IPS-18c (cell line): ENCODE data around the gene RNF6.

Experiments used
- H3K4me3 ChIP-seq: 2 replicates; pipeline ENCODE4 v1.7.0; 2013; ENCODE audit warnings: low read depth, mild to moderate bottlenecking, low read length, moderate library complexity; ENCODE audit not compliant: insufficient read depth
- H3K9me3 ChIP-seq: one replicate; pipeline ENCODE4 v1.6.1; 2013; ENCODE audit warnings: mild to moderate bottlenecking, low read length, moderate library complexity; ENCODE audit not compliant: control insufficient read depth, insufficient read depth

RNF6 gene

DNA sequence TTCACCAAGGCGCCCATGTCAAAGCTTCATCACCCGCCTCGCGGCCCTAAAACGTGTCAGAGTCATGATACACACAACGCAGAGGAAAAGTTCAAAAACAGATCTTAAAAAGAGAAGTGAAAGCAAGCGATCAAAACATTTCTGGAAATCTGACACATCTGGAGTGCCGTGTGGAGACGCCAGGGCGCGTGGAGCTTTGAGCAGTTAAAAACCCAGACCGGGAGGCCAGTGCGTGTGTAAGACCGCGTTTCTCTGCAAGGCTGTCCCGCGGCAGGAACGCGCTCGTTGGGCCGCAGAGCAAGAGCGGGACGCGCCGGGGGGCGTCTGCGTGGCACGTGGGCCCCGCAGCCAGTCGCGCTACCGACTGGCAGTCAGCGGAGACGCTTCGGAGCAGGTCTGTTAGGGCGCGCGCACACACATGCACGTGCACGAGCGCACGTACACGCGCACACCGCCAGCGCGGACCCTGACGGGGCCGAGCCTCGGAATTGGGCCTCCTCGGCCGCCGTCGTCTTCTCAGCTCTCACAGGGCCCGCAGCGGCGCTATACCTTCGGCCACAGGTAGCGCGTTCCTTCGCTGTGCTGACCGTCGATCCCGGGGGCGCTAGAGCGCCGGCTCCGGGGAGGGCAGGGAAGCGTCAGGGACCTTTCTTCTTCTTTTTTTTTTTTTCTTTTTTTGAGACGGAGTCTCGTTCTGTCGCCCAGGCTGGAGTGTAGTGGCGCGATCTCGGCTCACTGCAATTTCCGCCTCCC lies 35.8 kb downstream of the RNF6 start:
- peak overlapping the region; percentile 61 for H3K4me3 ChIP-seq
- peaks cover 4% of the 10 kb centered on the region for H3K9me3 ChIP-seq

DNA sequence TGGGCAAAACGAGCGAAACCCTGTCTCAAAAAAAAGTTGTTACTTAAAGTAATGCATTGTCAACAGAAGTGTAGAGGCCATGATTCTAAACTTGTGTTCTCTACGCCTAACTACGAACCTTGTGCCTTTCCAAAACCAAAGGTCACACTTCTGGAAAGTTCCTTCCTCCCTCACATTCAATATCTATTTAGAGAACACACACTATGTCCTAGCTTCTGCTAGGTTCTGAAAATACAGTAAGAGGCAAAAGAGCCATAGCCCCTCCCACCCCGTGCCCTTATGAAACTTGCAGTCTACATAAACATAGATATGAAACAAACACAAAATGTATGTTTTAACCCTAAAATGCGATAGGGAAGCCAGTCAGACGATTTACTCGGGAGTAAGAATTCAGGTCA lies 36.4 kb downstream of the RNF6 start:
- Histone ChIP-seq H3K9me3 (peaks cover 4% of the 10 kb centered on the region), H3K4me3 (peak overlapping the region; percentile 61)

DNA sequence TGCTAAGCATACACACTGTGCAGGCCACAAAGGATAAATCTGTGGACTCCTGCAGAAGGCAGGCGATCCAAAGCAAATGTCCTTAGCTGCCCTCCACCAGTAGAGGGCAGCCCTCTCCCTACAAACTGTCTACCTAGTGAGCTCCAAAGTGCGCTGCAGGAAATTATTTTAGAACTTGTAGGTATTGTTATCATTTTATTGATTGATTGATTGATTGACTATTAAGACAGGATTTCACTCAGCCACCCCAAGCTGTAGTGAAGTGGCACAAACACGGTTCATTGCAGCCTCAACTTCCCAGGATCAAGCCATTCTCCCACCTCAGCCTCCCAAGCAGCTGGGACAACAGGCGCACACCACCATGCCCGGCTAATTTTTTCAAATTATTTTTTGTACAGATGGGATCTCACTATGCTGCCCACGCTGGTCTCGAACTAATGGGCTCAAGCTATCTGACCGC lies 37.3 kb downstream of the RNF6 start:
- peaks cover 4% of the 10 kb centered on the region for H3K9me3 ChIP-seq
- no peak overlapping the region for H3K4me3 ChIP-seq

DNA sequence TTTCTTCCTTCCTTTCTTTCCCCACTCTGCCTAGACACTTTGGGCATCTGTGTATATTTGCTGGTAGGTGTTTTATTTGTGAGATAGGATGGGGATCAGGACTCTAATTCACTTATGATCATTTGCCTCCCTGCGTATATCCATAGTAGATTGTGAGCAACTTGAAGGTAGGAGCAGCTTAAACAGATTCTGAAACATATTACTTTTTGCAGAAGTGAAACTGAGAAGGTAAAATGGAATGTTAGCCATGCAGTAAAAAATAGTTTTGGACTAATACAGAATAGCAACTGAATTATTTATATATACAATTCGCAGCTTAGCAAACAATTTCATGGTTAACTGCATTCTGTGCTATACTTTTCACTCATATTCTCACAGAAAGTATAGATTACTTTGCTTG lies 38.7 kb downstream of the RNF6 start:
- Histone ChIP-seq H3K9me3 (peaks cover 4% of the 10 kb centered on the region), H3K4me3 (no peak overlapping the region)

- Histone ChIP-seq H3K9me3 (no peaks in the 10 kb centered on the region), H3K4me3 (no peak overlapping the region)
These were observed 42.8 kb downstream of the RNF6 start for GRCh38 chr13:26179344-26179743.

DNA sequence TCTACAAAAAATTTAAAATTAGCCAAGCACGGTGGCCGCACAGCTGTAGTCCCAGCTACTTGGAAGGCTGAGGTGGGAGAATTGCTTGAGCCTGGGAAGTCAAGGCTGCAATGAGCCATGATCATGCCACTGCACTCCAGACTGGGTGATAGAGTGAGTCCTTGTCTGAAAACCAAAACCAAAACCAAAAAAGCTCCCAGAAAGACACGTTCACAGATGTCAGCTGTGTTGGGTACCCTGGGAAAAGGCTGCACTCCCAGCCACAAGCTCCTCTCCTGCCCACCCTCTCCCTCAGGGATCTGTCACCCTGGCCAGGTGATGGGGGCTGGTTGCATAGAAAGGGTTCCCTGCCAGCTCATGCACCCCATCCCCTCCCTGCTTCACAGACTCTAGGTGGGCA lies 53.3 kb downstream of the RNF6 start:
- Histone ChIP-seq H3K9me3 (peaks cover 2% of the 10 kb centered on the region), H3K4me3 (no peak overlapping the region)

- Histone ChIP-seq H3K4me3 (no peak overlapping the region), H3K9me3 (peaks cover 2% of the 10 kb centered on the region)
These were observed 53.8 kb downstream of the RNF6 start for GRCh38 chr13:26168237-26168814.

DNA sequence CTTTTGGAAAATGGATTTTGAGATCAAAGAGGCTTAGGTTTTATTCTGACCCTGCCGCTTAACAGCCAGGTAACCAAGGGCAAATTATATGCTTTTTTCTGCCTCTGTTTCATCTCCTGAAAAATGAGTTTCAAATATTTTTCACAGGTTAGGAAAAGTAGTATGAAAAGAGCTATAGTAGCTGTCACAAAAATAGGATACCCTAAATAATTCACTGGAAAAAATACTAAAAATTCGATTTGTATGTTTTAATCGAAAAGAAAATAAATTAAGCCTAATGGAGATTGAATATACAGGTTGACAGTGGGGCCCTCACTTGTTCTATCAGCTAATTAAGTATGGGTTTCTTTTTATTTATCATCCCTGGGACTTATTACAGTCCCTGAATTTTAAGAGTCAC lies 58.3 kb downstream of the RNF6 start:
- Histone ChIP-seq H3K9me3 (peaks cover 2% of the 10 kb centered on the region), H3K4me3 (no peak overlapping the region)
